Left ventricle myocardium superior (tissue), 1 donor: Measurements from ENCODE around the gene MFSD12. TPM values are rescaled to one million over a fixed set of nuclear protein-coding genes. Genes with fewer than 3 reads are reported as not detected.

ENCODE experiments used
- ATAC-seq: fragments of 200-7000 bp; cut with Tn5 transposase; one replicate; pipeline ENCODE4 v1.9.1; 2020; ENCODE audit warnings: mild to moderate bottlenecking, moderate library complexity
- DNase-seq: peaks from one replicate; pipeline ENCODE4 v3.0.0-alpha.2; 2020
- intact Hi-C: fragments of 100-400 bp; cut with micrococcal nuclease; formaldehyde crosslinking; loops from one replicate; pipeline ENCODE4 v1.11.0; 2022
- total RNA-seq: library from RNA; stranded (reverse); fragmentation: NEBNext Ultra II Directional; extraction: Animal tissue kit (Norgen Biotek cat#: 25700); gene quantifications from one replicate; pipeline ENCODE4 v1.2.1, GENCODE V29; 2021
- donor health status: DM: no; HTN: yes; CAD: no; lungs with severe emphysema.

The MFSD12 gene
- total RNA-seq, 1 donor from 2014 or later = 21.8 TPM

DNA sequence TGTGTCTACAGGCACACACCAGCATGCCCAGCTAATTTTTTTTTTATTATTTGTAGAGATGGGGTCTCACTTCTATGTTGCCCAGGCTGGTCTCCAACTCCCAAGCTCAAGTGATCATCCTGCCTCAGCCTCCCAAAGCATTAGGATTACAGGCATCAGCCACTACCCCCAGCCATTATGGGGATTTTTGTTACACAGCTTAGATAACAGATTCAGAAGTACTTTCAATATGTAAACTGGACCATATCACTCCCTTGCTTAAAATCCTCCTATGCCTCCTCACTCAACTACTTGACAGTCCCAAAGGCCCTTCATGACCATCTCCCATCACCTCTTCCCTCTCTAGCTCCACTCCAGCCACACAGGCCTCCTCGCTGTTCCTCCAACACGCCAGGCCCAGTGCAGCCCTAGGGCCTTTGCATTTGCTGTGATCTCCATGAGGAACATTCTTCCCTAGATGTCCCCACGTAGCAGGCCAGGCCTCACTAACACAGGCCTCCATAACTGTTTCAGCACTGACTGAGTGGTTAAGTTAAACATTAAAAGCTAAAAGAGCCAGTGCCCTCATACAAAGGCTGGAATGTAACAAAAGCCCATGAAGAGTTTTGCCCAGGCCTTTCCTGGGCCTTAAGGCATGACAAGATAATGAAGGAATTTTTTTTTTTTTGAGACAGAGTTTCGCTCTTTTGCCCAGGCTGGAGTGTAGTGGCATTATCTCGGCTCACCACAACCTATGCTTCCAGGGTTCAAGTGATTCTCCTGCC is 59.4 kb downstream of the MFSD12 start:
- intact Hi-C loops = no loop called here
- DNase-seq = no peak
- no peak for ATAC-seq

DNA sequence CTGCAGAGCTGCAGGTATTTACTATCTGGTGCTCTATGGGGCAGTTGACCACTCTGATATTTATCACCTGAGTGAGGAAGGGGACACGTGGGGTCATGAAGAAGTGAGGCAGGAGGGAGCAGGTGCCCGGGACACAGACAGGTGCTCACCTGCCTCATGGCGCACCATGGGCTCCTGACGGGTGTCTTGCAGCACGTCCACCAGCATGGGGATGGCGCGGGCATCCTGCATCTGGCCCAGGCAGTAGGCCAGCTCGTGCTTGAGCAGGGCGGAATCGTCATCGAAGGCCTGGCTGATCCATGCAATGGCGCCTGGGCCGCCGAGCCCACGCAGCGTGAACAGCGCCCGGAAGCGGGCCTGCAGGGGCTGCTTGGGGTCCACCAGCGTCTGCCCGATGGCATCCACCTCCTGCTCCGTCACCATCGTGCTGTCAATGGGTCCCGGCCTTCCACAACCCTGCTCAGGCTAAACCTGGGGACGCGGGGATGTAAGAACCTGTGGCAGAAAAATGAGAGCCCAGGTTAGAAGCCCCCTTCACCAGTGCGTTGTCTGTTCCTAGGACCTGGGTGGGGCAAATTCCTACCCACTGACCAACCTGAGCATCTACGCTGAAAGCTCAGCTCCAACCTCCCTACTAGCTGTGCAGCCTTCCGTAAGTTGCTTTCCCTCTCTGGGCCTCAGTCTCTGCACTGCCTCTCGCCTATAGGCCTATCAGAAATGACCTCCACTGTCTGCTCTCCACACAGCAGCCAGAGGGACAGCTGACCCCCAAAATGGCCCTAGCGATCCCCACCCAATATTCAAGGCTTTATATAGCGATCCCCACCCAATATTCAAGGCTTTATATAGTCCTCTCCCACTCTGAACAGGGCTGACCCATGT is 60.8 kb downstream of the MFSD12 start:
- ATAC-seq = no peak
- intact Hi-C loops = no loop called here
- peak; percentile 28 for DNase-seq

- intact Hi-C loops = no loop called here
- no peak for DNase-seq
- no peak for ATAC-seq
Observed at GRCh38 chr19:3494559-3494958, 62.8 kb downstream of the MFSD12 start.

Other genes with a start within 250 kb of the MFSD12 start
- gene NFIC, start 191.0 kb downstream of the MFSD12 start, total RNA-seq = 178 TPM
- gene SMIM24, start 77.1 kb downstream of the MFSD12 start, total RNA-seq = not detected
- gene SMIM44, start 74.1 kb downstream of the MFSD12 start, total RNA-seq = not detected
- gene DOHH, start 56.9 kb downstream of the MFSD12 start, total RNA-seq = 11.0 TPM
- 19.2 TPM for gene FZR1, start 51.3 kb downstream of the MFSD12 start, total RNA-seq
- 0.40 TPM for gene TEKTIP1, start 18.4 kb downstream of the MFSD12 start, total RNA-seq
- gene HMG20B, start 15.4 kb upstream of the MFSD12 start, total RNA-seq = 36.9 TPM
- 1.9 TPM for gene GIPC3, start 27.9 kb upstream of the MFSD12 start, total RNA-seq
- gene TBXA2R, start 49.3 kb upstream of the MFSD12 start, total RNA-seq = 2.0 TPM
- 13.5 TPM for gene CACTIN, start 69.2 kb upstream of the MFSD12 start, total RNA-seq
- gene PIP5K1C, start 142.9 kb upstream of the MFSD12 start, total RNA-seq = 34.7 TPM
- gene TJP3, start 150.8 kb upstream of the MFSD12 start, total RNA-seq = 0.22 TPM
- 12.5 TPM for gene APBA3, start 204.1 kb upstream of the MFSD12 start, total RNA-seq
- 70.8 TPM for gene MRPL54, start 205.1 kb upstream of the MFSD12 start, total RNA-seq
- gene RAX2, start 214.6 kb upstream of the MFSD12 start, total RNA-seq = not detected
- 0.62 TPM for gene MATK, start 228.8 kb upstream of the MFSD12 start, total RNA-seq